Keratinocyte (primary cell): ENCODE measurements around the gene MSI2. TPM values are rescaled to one million over a fixed set of nuclear protein-coding genes. Genes with fewer than 3 reads are reported as not detected.

Experiments used
- DNase-seq: peaks from one replicate; pipeline ENCODE4 v3.0.0-alpha.2; 2011; ENCODE audit warnings: low read depth, missing footprints, low spot score
- FAIRE-seq: peaks from 2 replicates; lab custom pipeline; 2011; peaks lifted over from hg19 to GRCh38; lab: Jason Lieb, UNC
- H2AFZ ChIP-seq: 2 replicates; pipeline ENCODE4 v1.6.0; 2012; ENCODE audit warnings: low read length, control low read depth, inconsistent platforms; ENCODE audit not compliant: control insufficient read depth
- H3K27ac ChIP-seq: 2 replicates; pipeline ENCODE4 v1.5.1; 2011; ENCODE audit warnings: low read length; ENCODE audit not compliant: control insufficient read depth, insufficient read depth
- H3K27me3 ChIP-seq: 3 replicates; pipeline ENCODE4 v1.6.0; 2011; ENCODE audit warnings: low read length; ENCODE audit not compliant: control insufficient read depth, insufficient read depth; ENCODE audit errors: extremely low read depth
- H3K36me3 ChIP-seq, 2 experiments: 2 replicates in 1 of 2; 3 replicates in 1 of 2; pipeline ENCODE4 v1.5.1; 2011; ENCODE audit warnings: low read length in 2 of 2, mild to moderate bottlenecking in 1 of 2; ENCODE audit not compliant: control insufficient read depth in 2 of 2, insufficient read depth in 2 of 2; ENCODE audit errors: extremely low read depth in 1 of 2
- H3K4me1 ChIP-seq: 3 replicates; pipeline ENCODE4 v1.5.1; 2011; ENCODE audit warnings: low read length; ENCODE audit not compliant: control insufficient read depth, insufficient read depth; ENCODE audit errors: extremely low read depth
- H3K4me2 ChIP-seq: 3 replicates; pipeline ENCODE4 v1.6.0; 2011; ENCODE audit warnings: low read depth, low read length; ENCODE audit not compliant: control insufficient read depth, insufficient read depth; ENCODE audit errors: extremely low read depth
- H3K4me3 ChIP-seq, 3 experiments: fragments of 200-600 bp in 1 of 3; sonication (generic) in 1 of 3; 2 replicates in 2 of 3; 3 replicates in 1 of 3; pipeline ENCODE4 v1.5.1; 2011 to 2016; ENCODE audit warnings: low read length in 3 of 3, mild to moderate bottlenecking in 3 of 3, control low read depth in 2 of 3, inconsistent platforms in 1 of 3, low read depth in 1 of 3, mixed read lengths in 1 of 3, mixed run types in 1 of 3, moderate library complexity in 1 of 3; ENCODE audit not compliant: control insufficient read depth in 2 of 3, insufficient read depth in 2 of 3; ENCODE audit errors: extremely low read depth in 1 of 3
- H3K79me2 ChIP-seq: 2 replicates; pipeline ENCODE4 v1.6.0; 2012; ENCODE audit warnings: low read length; ENCODE audit not compliant: control insufficient read depth, insufficient read depth
- H3K9ac ChIP-seq: 3 replicates; pipeline ENCODE4 v1.6.0; 2011; ENCODE audit warnings: low read length; ENCODE audit not compliant: control insufficient read depth, insufficient read depth; ENCODE audit errors: extremely low read depth
- H3K9me1 ChIP-seq: 3 replicates; pipeline ENCODE4 v1.6.0; 2011; ENCODE audit warnings: low read length; ENCODE audit not compliant: control insufficient read depth, insufficient read depth; ENCODE audit errors: extremely low read depth
- H3K9me3 ChIP-seq: 2 replicates; pipeline ENCODE4 v1.5.1; 2012; ENCODE audit warnings: low read depth, low read length; ENCODE audit not compliant: control insufficient read depth
- H4K20me1 ChIP-seq: 3 replicates; pipeline ENCODE4 v1.6.0; 2011; ENCODE audit warnings: low read length; ENCODE audit not compliant: control insufficient read depth, insufficient read depth; ENCODE audit errors: extremely low read depth
- CTCF ChIP-seq, 3 experiments: IDR thresholded peaks in 1 of 3; conservative IDR thresholded peaks in 1 of 3; optimal IDR thresholded peaks in 1 of 3; 2 replicates in 2 of 3; 3 replicates in 1 of 3; pipeline versions ENCODE3 to v1.5.1; 2011; ENCODE audit warnings: low read length in 3 of 3, mild to moderate bottlenecking in 3 of 3, moderate library complexity in 2 of 3, control low read depth in 1 of 3, inconsistent platforms in 1 of 3; ENCODE audit not compliant: insufficient read depth in 2 of 3; ENCODE audit errors: extremely low read depth in 1 of 3
- EZH2 ChIP-seq: IDR thresholded peaks from one replicate; pipeline ENCODE4 v1.6.1; 2012; ENCODE audit warnings: inconsistent platforms, mild to moderate bottlenecking, low read length, moderate library complexity
- dilution Hi-C: fragments of 300-500 bp; cut with MboI; formaldehyde crosslinking; loops from one replicate; pipeline ENCODE4 v1.7.0; 2020; ENCODE audit warnings: low sequenced_read_pairs; ENCODE audit not compliant: extremely low pct_ligation_motif_present
- polyA plus RNA-seq, 5 experiments: library from polyadenylated mRNA; depleted of rRNA in 3 of 5; stranded (reverse) in 3 of 5; stranded (forward) in 1 of 5; unstranded in 1 of 5; fragments of >200 nt; gene quantifications; 1 replicate in 1 of 5; 2 replicates in 3 of 5; 3 replicates in 1 of 5; pipeline versions ENCODE4 v1.2.1 to v1.2.3, GENCODE V29; 2011 to 2012; ENCODE audit warnings: missing spikeins in 2 of 5, low read depth in 1 of 5, low replicate concordance in 1 of 5

Gene MSI2
- polyA plus RNA-seq, 1 donor (not counting 4 experiments of a cell fraction or from before 2014, with no cell fraction given): 22.3 TPM

DNA sequence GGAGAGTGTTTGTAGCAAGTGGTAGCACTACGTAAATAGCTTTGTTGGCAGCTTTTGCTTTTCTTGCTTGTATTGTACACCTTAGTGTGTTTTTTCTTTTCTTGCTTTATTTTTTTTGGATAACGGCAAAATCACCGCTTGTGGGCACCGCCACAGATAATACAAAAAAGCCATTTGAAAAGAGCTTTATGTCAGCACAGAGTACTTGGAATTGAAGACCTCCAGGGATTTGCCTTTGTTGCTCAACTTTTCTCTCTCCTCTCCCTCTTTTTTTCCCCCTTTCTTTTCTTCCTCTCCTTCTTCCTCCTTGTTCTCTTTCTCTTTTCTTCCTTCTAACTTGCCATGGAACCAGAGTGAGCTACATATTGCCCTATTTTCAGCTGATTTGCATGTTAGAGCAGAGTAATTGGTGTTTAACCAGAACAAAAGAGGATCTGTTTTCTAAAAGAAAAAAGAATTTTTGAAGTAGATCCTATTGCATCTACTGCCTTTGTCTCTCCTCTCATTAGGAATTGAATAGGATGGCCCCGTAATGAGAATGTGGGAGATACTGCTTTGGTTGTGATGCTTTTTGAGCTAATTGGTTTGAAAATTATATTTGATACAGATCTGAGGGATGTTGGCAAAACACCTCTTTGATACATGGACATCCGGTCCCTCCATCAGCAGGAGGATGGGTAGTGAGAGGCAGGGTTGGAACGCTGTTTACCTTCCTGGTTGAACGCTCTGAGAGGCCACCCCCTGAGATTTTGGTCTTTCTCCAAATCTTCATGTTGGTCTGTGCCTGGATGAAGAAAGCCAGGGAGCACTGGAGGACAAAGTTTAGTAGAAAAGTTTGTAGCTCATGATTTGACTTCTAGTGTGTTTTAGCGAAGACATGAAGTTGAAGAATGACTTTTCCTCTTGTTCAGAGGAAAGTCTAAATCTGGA is 85.6 kb downstream of the MSI2 start:
- peaks cover 0 to 1% of the 10 kb centered on the region in 2 experiments for H3K36me3 ChIP-seq
- no peaks in the 10 kb centered on the region for H3K9me1 ChIP-seq
- dilution Hi-C loops: no loop called here
- no peaks in the 10 kb centered on the region for H3K9me3 ChIP-seq
- no peaks in the 10 kb centered on the region for H3K4me1 ChIP-seq
- no peaks in the 10 kb centered on the region for H3K79me2 ChIP-seq
- TF ChIP-seq CTCF (optimal IDR thresholded peaks at IDR 0.05 in 1 of 3, IDR thresholded peaks at IDR 0.05 in 1 of 3, conservative IDR thresholded peaks at IDR 0.05 in 1 of 3; ENCODE audit: extremely low read depth in 1 of 3, insufficient read depth in 2 of 3, low read length in 3 of 3): no peak
- no peak overlapping the region for H3K4me2 ChIP-seq
- H2AFZ ChIP-seq: no peak overlapping the region
- H3K27ac ChIP-seq: no peak overlapping the region
- no peaks in the 10 kb centered on the region for H4K20me1 ChIP-seq
- DNase-seq (no peak), FAIRE-seq (no peak)
- no peaks in the 10 kb centered on the region for H3K27me3 ChIP-seq
- H3K4me3 ChIP-seq: no peak overlapping the region
- H3K9ac ChIP-seq: no peak overlapping the region

GRCh38 chr17:57342963-57343589 is 86.8 kb downstream of the MSI2 start:
- Histone ChIP-seq H3K27ac (no peak overlapping the region), H3K36me3 (peaks cover 0 to 4% of the 10 kb centered on the region in 2 experiments), H3K9me1 (no peaks in the 10 kb centered on the region), H4K20me1 (no peaks in the 10 kb centered on the region), H3K4me1 (no peaks in the 10 kb centered on the region), H2AFZ (no peak overlapping the region), H3K4me2 (no peak overlapping the region), H3K27me3 (no peaks in the 10 kb centered on the region), H3K4me3 (no peak overlapping the region), H3K9me3 (no peaks in the 10 kb centered on the region), H3K9ac (no peak overlapping the region), H3K79me2 (no peaks in the 10 kb centered on the region)
- no peak for TF ChIP-seq CTCF (optimal IDR thresholded peaks at IDR 0.05 in 1 of 3, IDR thresholded peaks at IDR 0.05 in 1 of 3, conservative IDR thresholded peaks at IDR 0.05 in 1 of 3; ENCODE audit: extremely low read depth in 1 of 3, insufficient read depth in 2 of 3, low read length in 3 of 3)
- TF ChIP-seq EZH2: no peak
- DNase-seq: no peak
- FAIRE-seq: no peak
- dilution Hi-C loops: no loop called here
